Measurements from ENCODE around the gene NTM.

The NTM gene

DNA sequence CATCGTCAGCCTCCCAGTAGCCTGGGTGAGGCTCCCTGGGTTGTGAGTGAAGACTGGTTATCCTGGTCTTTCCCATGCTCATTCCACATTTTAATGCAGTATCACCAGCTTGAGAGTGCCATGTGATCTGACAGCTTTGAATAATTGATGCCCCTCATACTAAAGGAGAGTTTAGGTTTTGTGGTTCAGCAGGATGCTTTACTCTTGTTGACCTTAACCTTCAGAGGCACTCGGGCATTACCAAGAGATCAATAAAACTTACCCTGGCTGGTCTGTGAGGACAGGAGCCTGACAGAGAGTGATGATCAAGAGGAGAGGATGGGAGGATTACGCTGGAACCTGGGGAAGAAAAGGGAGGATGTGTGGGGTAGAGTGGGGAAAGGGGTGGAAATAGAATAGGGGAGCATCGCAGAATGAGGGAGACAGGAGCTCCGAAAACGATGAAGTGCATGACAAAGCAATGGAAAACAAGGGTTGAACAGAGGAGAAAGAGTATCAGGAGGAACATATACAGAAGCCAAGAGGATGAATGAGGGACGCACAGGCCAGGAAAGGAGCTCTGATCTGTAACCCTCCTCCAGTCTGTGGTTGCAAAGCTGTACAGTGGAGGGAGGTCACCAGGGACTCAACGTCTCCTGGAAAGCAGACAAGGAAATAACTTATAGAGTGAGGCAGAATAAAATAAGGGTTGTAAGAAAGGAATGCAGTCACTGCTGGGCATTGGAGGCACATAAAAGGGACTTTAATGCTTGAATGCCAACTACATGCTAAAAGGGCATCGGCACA lies 594.5 kb downstream of the NTM start:
- no peak for DNase-seq (ENCODE audit: low read depth)

GRCh38 chr11:131965504-131965903 lies 595.1 kb downstream of the NTM start:
- no peak for DNase-seq (ENCODE audit: low read depth)

GRCh38 chr11:131966667-131967066 lies 596.3 kb downstream of the NTM start:
- DNase-seq (ENCODE audit: low read depth) = no peak

- no peak for DNase-seq (ENCODE audit: low read depth)
Observed at GRCh38 chr11:131969261-131969660, 598.8 kb downstream of the NTM start.

DNA sequence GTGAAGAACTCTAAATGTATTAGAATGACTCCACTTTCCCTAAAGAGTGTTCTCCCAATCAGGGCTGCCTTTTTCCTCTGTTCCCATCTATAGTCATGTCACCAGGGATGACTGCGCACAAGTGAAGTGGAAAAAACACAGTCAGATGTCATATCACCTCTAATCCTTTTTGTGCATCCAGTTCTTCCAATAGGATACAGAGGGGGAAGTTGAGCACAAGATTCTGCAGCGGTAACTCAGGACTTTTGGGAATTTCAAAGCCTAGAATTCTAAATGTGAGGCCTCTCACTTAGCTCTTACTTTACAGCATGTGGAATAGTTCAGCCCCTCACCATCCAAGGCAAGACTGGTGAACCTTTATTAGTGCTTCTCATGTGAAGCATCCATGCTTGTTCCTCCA lies 602.6 kb downstream of the NTM start:
- DNase-seq (ENCODE audit: low read depth) = no peak

GRCh38 chr11:131975619-131976018 lies 605.2 kb downstream of the NTM start:
- no peak for DNase-seq (ENCODE audit: low read depth)

- DNase-seq (ENCODE audit: low read depth) = no peak
Observed at GRCh38 chr11:131976021-131976420, 605.6 kb downstream of the NTM start.

- DNase-seq (ENCODE audit: low read depth) = peak; percentile 27
Observed at GRCh38 chr11:131977231-131977630, 606.8 kb downstream of the NTM start.

GRCh38 chr11:131977854-131978253 lies 607.4 kb downstream of the NTM start:
- DNase-seq (ENCODE audit: low read depth) = no peak

DNA sequence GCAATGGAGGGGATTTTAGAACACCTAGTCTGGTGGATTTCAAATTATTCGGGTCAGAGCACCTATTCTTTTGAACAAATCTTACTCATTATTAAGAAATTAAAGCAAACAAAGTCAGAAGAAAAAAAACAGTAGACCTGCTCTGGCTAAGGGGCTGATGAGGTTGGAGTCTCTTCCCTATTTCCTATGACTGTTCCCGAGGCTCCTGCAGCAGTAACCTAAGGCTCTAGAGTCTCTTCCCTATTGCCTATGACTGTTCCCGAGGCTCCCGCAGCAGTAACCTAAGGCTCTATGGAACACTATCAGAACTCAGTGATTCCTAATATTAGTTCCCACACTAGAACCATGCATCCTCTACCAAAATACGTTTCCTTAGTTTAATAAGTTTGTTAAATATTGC lies 607.9 kb downstream of the NTM start:
- no peak for DNase-seq (ENCODE audit: low read depth)

DNA sequence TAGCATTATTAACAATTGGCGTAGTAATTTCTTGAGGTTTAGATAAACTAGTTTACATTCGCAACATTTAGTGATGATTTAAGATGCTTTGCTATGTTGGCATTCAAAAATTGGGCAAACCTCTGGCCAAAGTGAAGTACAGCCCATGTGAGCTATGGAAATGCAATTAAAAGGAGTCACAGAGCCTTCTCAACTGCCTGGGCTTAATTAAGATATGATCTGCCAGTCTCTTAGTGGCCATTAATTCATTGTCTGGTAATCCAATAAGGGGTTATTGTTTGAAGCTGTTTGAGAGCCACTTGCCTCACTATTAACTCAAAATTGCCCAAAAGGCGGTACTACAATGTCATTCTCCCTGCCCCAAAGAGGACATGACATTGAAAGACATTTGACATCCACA lies 608.9 kb downstream of the NTM start:
- no peak for DNase-seq (ENCODE audit: low read depth)

GRCh38 chr11:131980199-131980598 lies 609.8 kb downstream of the NTM start:
- DNase-seq (ENCODE audit: low read depth) = no peak

DNA sequence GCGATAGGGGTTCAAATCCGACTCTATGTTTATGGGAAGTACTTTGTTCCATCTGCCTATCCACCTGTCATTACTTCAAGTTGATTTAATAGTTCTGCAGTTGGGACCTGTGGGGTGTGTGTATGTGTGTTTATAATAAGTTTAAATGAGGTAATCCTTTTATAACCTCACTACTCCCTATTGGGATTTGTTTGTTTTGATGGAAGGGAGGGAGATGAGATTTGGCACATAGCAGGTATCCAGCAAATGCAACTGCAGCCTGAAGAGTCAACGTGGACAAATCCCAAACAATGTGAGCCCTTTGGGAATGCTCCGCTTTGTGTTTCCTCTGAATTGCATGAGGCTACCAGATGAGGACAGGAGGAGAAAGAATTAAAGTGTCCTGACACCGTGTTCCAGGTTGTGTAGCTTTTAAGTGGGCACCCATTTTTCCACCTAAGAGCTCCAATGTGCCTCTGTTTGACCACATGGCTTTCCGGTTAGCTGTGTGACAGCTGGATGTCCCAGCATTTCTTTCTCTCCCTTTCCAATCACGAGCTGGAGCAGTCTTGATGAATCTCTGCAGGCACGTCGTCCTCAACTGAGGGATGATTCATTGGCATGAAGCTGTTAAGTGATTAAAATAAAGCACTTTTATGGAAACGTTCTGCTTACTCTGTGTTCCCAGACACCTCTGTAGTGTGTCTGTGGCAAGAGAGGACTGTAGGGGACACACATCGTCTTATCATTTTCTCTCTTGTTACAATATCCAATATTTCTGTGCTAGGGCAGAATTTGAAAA lies 610.7 kb downstream of the NTM start:
- no peak for DNase-seq (ENCODE audit: low read depth)

- DNase-seq (ENCODE audit: low read depth) = no peak
Observed at GRCh38 chr11:131982154-131982553, 611.7 kb downstream of the NTM start.

- DNase-seq (ENCODE audit: low read depth) = no peak
Observed at GRCh38 chr11:131985846-131986301, 615.5 kb downstream of the NTM start.

- no peak for DNase-seq (ENCODE audit: low read depth)
Observed at GRCh38 chr11:131987703-131988102, 617.3 kb downstream of the NTM start.

- DNase-seq (ENCODE audit: low read depth) = no peak
Observed at GRCh38 chr11:131991606-131992005, 621.2 kb downstream of the NTM start.

- DNase-seq (ENCODE audit: low read depth) = no peak
Observed at GRCh38 chr11:131993246-131993645, 622.8 kb downstream of the NTM start.

GRCh38 chr11:131998020-131998419 lies 627.6 kb downstream of the NTM start:
- peak; percentile 58 for DNase-seq (ENCODE audit: low read depth)

GRCh38 chr11:131999084-131999483 lies 628.7 kb downstream of the NTM start:
- DNase-seq (ENCODE audit: low read depth) = no peak

DNA sequence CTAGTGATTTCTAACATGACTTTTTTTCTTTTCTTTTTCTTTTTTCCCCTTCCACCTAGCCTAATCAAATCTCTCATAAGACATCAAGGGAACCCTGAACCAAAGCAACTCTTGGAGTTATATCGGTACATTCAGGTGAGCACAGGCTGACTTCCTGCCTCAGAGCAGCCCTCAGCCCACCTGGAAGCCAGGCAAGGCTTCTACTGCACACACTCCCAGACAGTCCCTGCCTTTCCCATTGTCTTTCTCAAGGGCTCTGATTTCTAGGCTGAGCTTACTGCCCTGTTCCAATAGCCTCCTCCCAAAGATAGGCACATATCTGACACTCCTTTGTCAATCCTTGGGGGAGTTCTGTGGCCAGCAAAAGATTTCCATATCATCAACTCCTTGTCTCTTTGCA lies 629.5 kb downstream of the NTM start:
- DNase-seq (ENCODE audit: low read depth) = no peak

DNA sequence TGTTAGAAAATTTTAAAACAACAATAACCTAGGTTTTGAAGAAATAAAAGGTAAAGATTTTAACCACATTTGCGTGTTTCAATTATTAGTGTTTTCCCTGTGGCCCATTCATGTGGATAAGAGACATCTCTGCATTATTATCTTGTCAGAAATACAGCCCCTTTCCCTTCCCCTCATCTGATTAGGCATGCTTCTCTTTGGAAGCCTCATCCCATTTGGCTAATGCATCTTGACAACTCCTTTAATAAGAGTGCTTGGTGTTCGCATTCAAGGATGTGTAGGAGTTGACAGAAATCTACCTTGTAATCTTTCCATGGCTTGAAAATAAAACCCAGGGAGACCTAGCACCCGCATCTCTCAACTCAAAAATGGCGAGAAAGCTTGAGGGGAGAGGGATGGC lies 635.5 kb downstream of the NTM start:
- no peak for DNase-seq (ENCODE audit: low read depth)

DNA sequence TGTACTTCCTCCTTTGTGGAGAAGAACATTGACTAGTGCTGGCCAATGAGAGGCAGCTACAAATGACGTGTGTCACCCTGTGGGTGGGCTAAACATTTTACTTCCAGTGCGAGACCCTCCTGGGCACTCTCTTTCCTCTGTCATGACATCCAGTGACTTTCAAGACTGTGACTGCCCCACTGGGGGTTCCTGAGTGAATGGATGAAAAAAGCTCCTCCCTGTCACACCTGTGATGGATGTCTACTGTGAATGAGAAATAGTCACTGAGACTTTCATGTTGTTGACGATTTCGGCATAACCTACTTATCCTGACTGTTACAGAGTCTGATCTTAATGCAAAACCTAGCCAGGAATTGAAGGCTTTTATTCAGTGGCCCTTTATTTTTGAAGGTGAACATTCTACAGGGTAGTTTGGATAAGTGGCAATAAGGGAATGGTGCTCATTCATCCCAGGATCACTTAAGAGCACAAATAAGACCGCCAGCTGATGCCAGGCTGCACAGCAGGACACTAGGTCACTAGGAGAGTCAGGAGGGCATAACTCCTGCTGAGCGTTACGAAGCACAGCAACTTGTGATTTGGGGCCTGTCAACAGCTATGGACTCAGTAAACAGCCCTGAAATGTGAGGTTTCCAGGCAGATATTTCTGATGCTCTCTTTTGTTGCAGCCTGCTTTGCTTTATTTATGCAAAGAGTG lies 636.6 kb downstream of the NTM start:
- DNase-seq (ENCODE audit: low read depth) = no peak

Measured in GM04504 (cell line).